SK-N-SH (cell line): Measurements from ENCODE around the gene GNPTAB. TPM values are rescaled to one million over a fixed set of nuclear protein-coding genes. Genes with fewer than 3 reads are reported as not detected.

Source experiments
- CTCF ChIA-PET: fragments of 300-600, 350-600 bp; formaldehyde crosslinking; extraction: SDS; loops from one replicate; lab custom pipeline; 2021; lab: Yijun Ruan, JAX
- POLR2A ChIA-PET: fragments of 350-600 bp; sonication (Branson Sonifier 250); formaldehyde crosslinking; extraction: SDS; loops from one replicate; lab custom pipeline; 2020; ENCODE audit warnings: antibody characterized with exemption, inconsistent platforms; lab: Yijun Ruan, JAX
- DNase-seq: peaks from one replicate; pipeline ENCODE4 v3.0.0; 2012
- H2AFZ ChIP-seq: fragments of 200-600 bp; sonication (generic); 2 replicates; pipeline ENCODE4 v1.8.1; 2016; ENCODE audit warnings: antibody characterized with exemption, mild to moderate bottlenecking, low read depth
- H3F3A ChIP-seq: fragments of 200-600 bp; sonication (generic); replicated peaks from 2 replicates; pipeline ENCODE3; 2016; ENCODE audit warnings: antibody characterized with exemption, mild to moderate bottlenecking; ENCODE audit not compliant: insufficient read depth
- H3K27ac ChIP-seq, 2 experiments: fragments of 200-500 bp in 1 of 2; fragments of 200-600 bp in 1 of 2; sonication (Bioruptor generic) in 1 of 2; sonication (generic), shearing (Covaris generic) in 1 of 2; 2 replicates each; pipeline versions ENCODE4 v1.5.1 to v1.6.1; 2014 to 2016; ENCODE audit warnings: low read depth in 2 of 2, inconsistent platforms in 1 of 2, low read length in 1 of 2, mild to moderate bottlenecking in 1 of 2, mixed read lengths in 1 of 2
- H3K27me3 ChIP-seq: fragments of 200-600 bp; sonication (generic), shearing (Covaris generic); 2 replicates; pipeline ENCODE4 v1.6.1; 2016; ENCODE audit warnings: mixed run types; ENCODE audit not compliant: insufficient read depth
- H3K36me3 ChIP-seq, 2 experiments: fragments of 200-500 bp in 1 of 2; fragments of 200-600 bp in 1 of 2; sonication (Bioruptor generic) in 1 of 2; sonication (generic) in 1 of 2; replicated peaks in 1 of 2; 2 replicates each; pipeline versions ENCODE3 to v1.5.1; 2014 to 2016; ENCODE audit warnings: low read length in 1 of 2, mild to moderate bottlenecking in 1 of 2; ENCODE audit not compliant: insufficient read depth in 2 of 2, control insufficient read depth in 1 of 2
- H3K4me1 ChIP-seq, 2 experiments: fragments of 200-500 bp in 1 of 2; fragments of 200-600 bp in 1 of 2; sonication (Bioruptor generic) in 1 of 2; sonication (generic), shearing (Covaris generic) in 1 of 2; 2 replicates each; pipeline versions ENCODE4 v1.5.1 to v1.6.1; 2014 to 2016; ENCODE audit warnings: low read depth in 1 of 2, low read length in 1 of 2, mixed run types in 1 of 2; ENCODE audit not compliant: insufficient read depth in 2 of 2, control insufficient read depth in 1 of 2
- H3K4me2 ChIP-seq: fragments of 200-600 bp; sonication (generic), shearing (Covaris generic); 2 replicates; pipeline ENCODE4 v1.6.1; 2017; ENCODE audit warnings: mixed run types
- H3K4me3 ChIP-seq, 2 experiments: fragments of 200-500 bp in 1 of 2; fragments of 200-600 bp in 1 of 2; sonication (Bioruptor generic) in 1 of 2; sonication (generic), shearing (Covaris generic) in 1 of 2; 2 replicates each; pipeline versions ENCODE4 v1.5.1 to v1.8.1; 2014 to 2016; ENCODE audit warnings: low read depth in 2 of 2, inconsistent platforms in 1 of 2, low read length in 1 of 2, mild to moderate bottlenecking in 1 of 2, mixed read lengths in 1 of 2, moderate library complexity in 1 of 2
- H3K79me2 ChIP-seq: fragments of 200-600 bp; sonication (generic); 2 replicates; pipeline ENCODE4 v1.8.1; 2017; ENCODE audit warnings: mild to moderate bottlenecking; ENCODE audit not compliant: insufficient read depth
- H3K9ac ChIP-seq: fragments of 200-600 bp; sonication (generic); 2 replicates; pipeline ENCODE4 v1.6.1; 2017; ENCODE audit warnings: mixed run types
- H3K9me2 ChIP-seq: fragments of 200-600 bp; sonication (generic); 2 replicates; pipeline ENCODE4 v1.6.1; 2017; ENCODE audit warnings: mixed run types
- H3K9me3 ChIP-seq: fragments of 200-600 bp; sonication (generic); 2 replicates; pipeline ENCODE4 v1.6.1; 2017; ENCODE audit warnings: mixed run types, mild to moderate bottlenecking, moderate library complexity
- H4K20me1 ChIP-seq: fragments of 200-600 bp; sonication (generic); 2 replicates; pipeline ENCODE4 v1.6.1; 2017; ENCODE audit warnings: mild to moderate bottlenecking, mixed run types; ENCODE audit not compliant: insufficient read depth
- CHD2 ChIP-seq: fragments of 150-350 bp; IDR thresholded peaks from 2 replicates; pipeline ENCODE4 v1.6.1; 2018; ENCODE audit warnings: low read length; ENCODE audit not compliant: partially characterized antibody
- EP300 ChIP-seq, 2 experiments: IDR thresholded peaks; 2 replicates each; pipeline versions ENCODE4 v1.4.0 to v1.6.1; 2012; ENCODE audit warnings: borderline replicate concordance in 1 of 2, low read depth in 1 of 2, low read length in 1 of 2
- EZH2phosphoT487 ChIP-seq: fragments of 200-600 bp; sonication (generic); IDR thresholded peaks from 2 replicates; pipeline ENCODE4 v1.6.1; 2017; ENCODE audit warnings: low read depth, mixed run types, mild to moderate bottlenecking, antibody characterized with exemption, moderate library complexity, borderline replicate concordance
- FOSL2 ChIP-seq: IDR thresholded peaks from 2 replicates; pipeline ENCODE4 v1.4.0; 2012; ENCODE audit warnings: low read depth, mild to moderate bottlenecking, moderate library complexity, borderline replicate concordance
- FOXJ3 ChIP-seq: sonication (generic); formaldehyde crosslinking; IDR thresholded peaks from 2 replicates; pipeline ENCODE4 v1.5.1; 2020; ENCODE audit warnings: mild to moderate bottlenecking, missing genetic modification reagents
- GABPA ChIP-seq: IDR thresholded peaks from 2 replicates; pipeline ENCODE4 v1.4.0; 2012; ENCODE audit warnings: low read depth, mild to moderate bottlenecking
- MXI1 ChIP-seq: IDR thresholded peaks from 2 replicates; pipeline ENCODE4 v1.6.1; 2012; ENCODE audit warnings: mild to moderate bottlenecking, low read depth, low read length, improper control_type of control experiment
- NFIC ChIP-seq: IDR thresholded peaks from 2 replicates; pipeline ENCODE4 v1.4.0; 2012; ENCODE audit warnings: borderline replicate concordance
- PBX3 ChIP-seq: IDR thresholded peaks from 2 replicates; pipeline ENCODE4; 2012
- POLR2AphosphoS5 ChIP-seq: IDR thresholded peaks from 2 replicates; pipeline ENCODE4 v1.6.1; 2012; ENCODE audit warnings: low read depth, low read length
- RAD21 ChIP-seq: IDR thresholded peaks from 2 replicates; pipeline ENCODE4 v1.6.1; 2012; ENCODE audit warnings: mild to moderate bottlenecking, low read length
- TAF1 ChIP-seq: IDR thresholded peaks from 2 replicates; pipeline ENCODE4 v1.6.1; 2012; ENCODE audit warnings: low read depth, mild to moderate bottlenecking, low read length, moderate library complexity, borderline replicate concordance
- TCF12 ChIP-seq: IDR thresholded peaks from 2 replicates; pipeline ENCODE4 v1.4.0; 2012
- WGBS: methylation state at CpG from one replicate; pipeline ENCODE4 v1.1.6; 2017; ENCODE audit warnings: low lambda C conversion rate; 5-methylcytosine and 5-hydroxymethylcytosine counted together
- polyA plus RNA-seq, 3 experiments: library from polyadenylated mRNA; depleted of rRNA; stranded (reverse); fragments of >200 nt; gene quantifications; 2 replicates each; pipeline ENCODE4 v1.2.3, GENCODE V29; 2012
- TF ChIP-seq, protein P1 (sequence below): fragments of 200-600 bp; sonication (generic); IDR thresholded peaks from 2 replicates; pipeline ENCODE4 v1.6.1; 2017; ENCODE audit warnings: antibody characterized with exemption, mild to moderate bottlenecking, moderate library complexity
- TF ChIP-seq, protein P2 (sequence below): IDR thresholded peaks from 2 replicates; pipeline ENCODE4 v1.4.0; 2012; ENCODE audit warnings: low read depth

GNPTAB gene
- polyA plus RNA-seq, 1 of the 3 experiments (the other 2 are of a cell fraction) = 18.8 TPM

- Histone ChIP-seq H3K9me3 (no peaks in the 10 kb centered on the region), H3K9me2 (no peaks in the 10 kb centered on the region), H3K36me3 (no peaks in the 10 kb centered on the region), H3K9ac (peak within 1 kb of the TSS; percentile 90), H3K79me2 (peaks cover 43% of the 10 kb centered on the region), H3K4me1 (peaks cover 2 to 14% of the 10 kb centered on the region in 2 experiments; a peak in 2 of 4 replicates), H3K27me3 (no peaks in the 10 kb centered on the region), H2AFZ (peak within 1 kb of the TSS; percentile 97), H3K27ac (peak within 1 kb of the TSS; percentile 48 to 88), H3F3A (peaks cover 25% of the 10 kb centered on the region), H4K20me1 (no peaks in the 10 kb centered on the region), H3K4me2 (peak within 1 kb of the TSS; percentile 82), H3K4me3 (peak within 1 kb of the TSS; percentile 63 to 85)
- POLR2A ChIA-PET = no interaction called here
- WGBS = 10% methylated on average over 38 of the region's 105 CpGs
- peak; percentile 86 for DNase-seq
- TF ChIP-seq NFIC (no peak), TCF12 (0 out of 2 replicates have a peak, but pooled peaks have one; percentile 25), EZH2phosphoT487 (no peak), TAF1 (peak; percentile 48; the same call in 1 of the 2 replicates), GABPA (no peak), RAD21 (no peak), POLR2AphosphoS5 (peak; percentile 89), EP300 (IDR thresholded peaks at IDR 0.05; ENCODE audit: borderline replicate concordance in 1 of 2, low read depth in 1 of 2, low read length in 1 of 2) (peak in 1 of 2 experiments; percentile 44; a peak in 1 of 4 replicates)
- TF ChIP-seq, protein P1, sequence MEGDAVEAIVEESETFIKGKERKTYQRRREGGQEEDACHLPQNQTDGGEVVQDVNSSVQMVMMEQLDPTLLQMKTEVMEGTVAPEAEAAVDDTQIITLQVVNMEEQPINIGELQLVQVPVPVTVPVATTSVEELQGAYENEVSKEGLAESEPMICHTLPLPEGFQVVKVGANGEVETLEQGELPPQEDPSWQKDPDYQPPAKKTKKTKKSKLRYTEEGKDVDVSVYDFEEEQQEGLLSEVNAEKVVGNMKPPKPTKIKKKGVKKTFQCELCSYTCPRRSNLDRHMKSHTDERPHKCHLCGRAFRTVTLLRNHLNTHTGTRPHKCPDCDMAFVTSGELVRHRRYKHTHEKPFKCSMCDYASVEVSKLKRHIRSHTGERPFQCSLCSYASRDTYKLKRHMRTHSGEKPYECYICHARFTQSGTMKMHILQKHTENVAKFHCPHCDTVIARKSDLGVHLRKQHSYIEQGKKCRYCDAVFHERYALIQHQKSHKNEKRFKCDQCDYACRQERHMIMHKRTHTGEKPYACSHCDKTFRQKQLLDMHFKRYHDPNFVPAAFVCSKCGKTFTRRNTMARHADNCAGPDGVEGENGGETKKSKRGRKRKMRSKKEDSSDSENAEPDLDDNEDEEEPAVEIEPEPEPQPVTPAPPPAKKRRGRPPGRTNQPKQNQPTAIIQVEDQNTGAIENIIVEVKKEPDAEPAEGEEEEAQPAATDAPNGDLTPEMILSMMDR = 0 out of 2 replicates have a peak, but pooled peaks have one; percentile 25
- TF ChIP-seq, protein P2, sequence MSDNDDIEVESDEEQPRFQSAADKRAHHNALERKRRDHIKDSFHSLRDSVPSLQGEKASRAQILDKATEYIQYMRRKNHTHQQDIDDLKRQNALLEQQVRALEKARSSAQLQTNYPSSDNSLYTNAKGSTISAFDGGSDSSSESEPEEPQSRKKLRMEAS = peak; percentile 46; the same call in 1 of the 2 replicates
- CTCF ChIA-PET = no interaction called here
Observed at GRCh38 chr12:101876861-101877805, 46.4 kb upstream of the GNPTAB start, which contains the start of gene DRAM1. Gene DRAM1 (plus strand): TSS chr12:101877580. CDS start chr12:101877790, 210 bp downstream.

GRCh38 chr12:101876322-101876860, 45.6 kb upstream of the GNPTAB start:
- peaks cover 2 to 14% of the 10 kb centered on the region in 2 experiments; a peak in 2 of 4 replicates for H3K4me1 ChIP-seq
- TF ChIP-seq CHD2 (no peak), FOXJ3 (no peak), EZH2phosphoT487 (no peak), MXI1 (no peak), PBX3 (no peak), GABPA (no peak), FOSL2 (no peak), RAD21 (no peak)
- TF ChIP-seq, all 33 proteins: peak for 0
- Histone ChIP-seq H3K4me3 (peak overlapping the region; percentile 63 to 85; a peak in 3 of 4 replicates), H3K9me2 (no peaks in the 10 kb centered on the region), H3K36me3 (no peaks in the 10 kb centered on the region), H3K79me2 (peaks cover 39% of the 10 kb centered on the region), H4K20me1 (no peaks in the 10 kb centered on the region), H3K27ac (peak overlapping the region in 1 of 2 experiments; percentile 88; a peak in 2 of 4 replicates), H3K9ac (peak overlapping the region; percentile 90), H2AFZ (no peak overlapping the region), H3K9me3 (no peaks in the 10 kb centered on the region), H3F3A (peaks cover 20% of the 10 kb centered on the region), H3K27me3 (no peaks in the 10 kb centered on the region), H3K4me2 (peak overlapping the region; percentile 82)
- ChIA-PET CTCF (interaction anchor here (1.7 kb wide), 1 partner anchor 53 kb away, joined by 4 read pairs; no protein-coding TSS in a partner anchor), POLR2A (no interaction called here)
- WGBS = 84% methylated on average over 9 of the region's 9 CpGs
- DNase-seq = no peak
